Panc1 (cell line): ENCODE data around the gene TTLL4. TPM values are rescaled to one million over a fixed set of nuclear protein-coding genes. Genes with fewer than 3 reads are reported as not detected.

Experiments used
- ATAC-seq: fragments of 200-7000 bp; cut with Tn5 transposase; 2 replicates; pipeline ENCODE4 v1.9.1; 2020; ENCODE audit warnings: mild to moderate bottlenecking, moderate library complexity
- BruUV-seq: library from RNA; stranded (reverse); fragments of 400-500 nt; replicated peaks from 2 replicates; lab custom pipeline; 2021; lab: Mats Ljungman, UMichigan
- CTCF ChIA-PET: fragments of 300-600 bp; sonication (Branson Sonifier 250); formaldehyde crosslinking; loops from one replicate; lab custom pipeline; 2022; ENCODE audit warnings: antibody characterized with exemption; lab: Charles Lee
- POLR2A ChIA-PET: fragments of 300-600 bp; sonication (Branson Sonifier 250); formaldehyde crosslinking; loops from one replicate; lab custom pipeline; 2022; ENCODE audit warnings: antibody characterized with exemption; lab: Charles Lee
- DNase-seq: peaks from one replicate; pipeline ENCODE4 v3.0.0-alpha.2; 2010; ENCODE audit warnings: low read depth, low spot score
- H3K27ac ChIP-seq: 2 replicates; pipeline ENCODE4 v1.5.1; 2011; ENCODE audit warnings: mild to moderate bottlenecking, low read length, inconsistent platforms
- H3K27me3 ChIP-seq: fragments of 200-500 bp; sonication (Bioruptor generic); 2 replicates; pipeline ENCODE4 v1.6.0; 2014; ENCODE audit warnings: low read length, inconsistent platforms; ENCODE audit not compliant: control insufficient read depth, insufficient read depth
- H3K36me3 ChIP-seq: fragments of 200-500 bp; sonication (Bioruptor generic); 2 replicates; pipeline ENCODE4 v1.5.1; 2014; ENCODE audit warnings: inconsistent platforms, mild to moderate bottlenecking, low read length, moderate library complexity; ENCODE audit not compliant: control insufficient read depth, insufficient read depth
- H3K4me1 ChIP-seq: 2 replicates; pipeline ENCODE4 v1.5.1; 2011; ENCODE audit warnings: inconsistent platforms, mild to moderate bottlenecking, low read length, moderate library complexity; ENCODE audit not compliant: control insufficient read depth, insufficient read depth
- H3K4me3 ChIP-seq, 2 experiments: 2 replicates each; pipeline ENCODE4 v1.5.1; 2011 to 2012; ENCODE audit warnings: low read depth in 2 of 2, low read length in 2 of 2, mild to moderate bottlenecking in 2 of 2, inconsistent platforms in 1 of 2, moderate library complexity in 1 of 2
- H3K9me3 ChIP-seq: fragments of 200-500 bp; sonication (Bioruptor generic); 2 replicates; pipeline ENCODE4 v1.5.1; 2014; ENCODE audit warnings: low read depth, mild to moderate bottlenecking, inconsistent platforms, low read length, moderate library complexity; ENCODE audit not compliant: control insufficient read depth, insufficient read depth
- POLR2AphosphoS5 ChIP-seq: IDR thresholded peaks from 2 replicates; pipeline ENCODE4 v1.6.1; 2012; ENCODE audit warnings: mild to moderate bottlenecking, low read depth, low read length, moderate library complexity
- SIN3A ChIP-seq: IDR thresholded peaks from 2 replicates; pipeline ENCODE4 v1.6.1; 2012; ENCODE audit warnings: low read depth, mild to moderate bottlenecking, low read length, moderate library complexity, borderline replicate concordance; ENCODE audit not compliant: insufficient read depth
- TCF7L2 ChIP-seq: IDR thresholded peaks from 2 replicates; pipeline ENCODE4 v1.6.1; 2011; ENCODE audit warnings: mild to moderate bottlenecking, low read depth, low read length, inconsistent platforms
- in situ Hi-C: cut with HindIII; loops from 2 replicates; pipeline ENCODE4 v1.10.0; 2016; ENCODE audit warnings: low sequenced_read_pairs, low pct_unique_long_range_greater_than_20kb
- intact Hi-C: fragments of 100-400 bp; cut with micrococcal nuclease; formaldehyde crosslinking; loops from one replicate; pipeline ENCODE4 v1.10.0; 2022; ENCODE audit not compliant: unreplicated experiment
- total RNA-seq: library from RNA; stranded (reverse); gene quantifications from one replicate; pipeline ENCODE4 v1.2.1, GENCODE V29; 2021; ENCODE audit not compliant: unreplicated experiment
- TF ChIP-seq, protein P1 (sequence below): fragments of 450-650 bp; IDR thresholded peaks from 2 replicates; pipeline ENCODE4 v1.5.1; 2017; ENCODE audit warnings: mild to moderate bottlenecking
- TF ChIP-seq, protein P2 (sequence below), 2 experiments: IDR thresholded peaks; 2 replicates each; pipeline ENCODE4 v1.6.1; 2011 to 2012; ENCODE audit warnings: low read depth in 2 of 2, control low read depth in 1 of 2, low read length in 1 of 2, mild to moderate bottlenecking in 1 of 2, moderate library complexity in 1 of 2; ENCODE audit not compliant: insufficient read depth in 1 of 2

TTLL4 gene
- total RNA-seq, 1 experiment from 2014 or later = 45.6 TPM

DNA sequence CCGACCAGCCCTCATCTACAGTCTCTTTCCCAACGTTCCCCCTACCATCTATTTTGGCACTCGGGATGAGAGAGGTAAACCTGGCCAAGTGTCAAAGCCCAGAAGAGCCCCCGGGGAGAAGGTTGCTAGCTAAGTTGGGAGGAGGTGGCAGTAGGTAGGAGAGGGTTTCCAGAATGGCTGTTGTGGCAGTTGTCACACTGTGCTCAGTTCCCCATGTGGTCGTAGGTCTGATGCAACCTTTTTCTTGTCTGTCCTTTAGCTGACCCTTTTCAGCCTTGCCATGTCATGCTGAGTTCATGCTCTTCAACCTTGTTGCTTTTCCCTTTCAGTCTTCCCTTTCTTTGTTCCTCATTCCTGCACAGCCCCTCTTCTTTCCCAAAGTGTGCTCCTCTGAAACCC, 34.5 kb downstream of the TTLL4 start:
- CTCF ChIA-PET = no interaction called here
- POLR2A ChIA-PET = no interaction called here

GRCh38 chr2:218745559-218746469, 35.2 kb downstream of the TTLL4 start:
- no peaks in the 10 kb centered on the region for H3K9me3 ChIP-seq
- peak overlapping the region; percentile 10; the same call in 1 of the 2 replicates for H3K27ac ChIP-seq
- H3K36me3 ChIP-seq = peaks cover 5% of the 10 kb centered on the region
- H3K4me1 ChIP-seq = no peaks in the 10 kb centered on the region
- no peak for TF ChIP-seq SIN3A
- H3K4me3 ChIP-seq = no peak overlapping the region
- intact Hi-C loops = no loop called here
- H3K27me3 ChIP-seq = no peaks in the 10 kb centered on the region
- DNase-seq (no peak), ATAC-seq (peak; percentile 84)
- in situ Hi-C loops = no loop called here
- ChIA-PET CTCF (no interaction called here), POLR2A (interaction anchor here (0.6 kb wide), 1 partner anchor 38 kb away, joined by 8 read pairs; no protein-coding TSS in a partner anchor)
- no TSS peak for BruUV-seq

More for the DNA sequence above, 34.5 kb downstream of the TTLL4 start:
- no peak overlapping the region for H3K4me3 ChIP-seq
- no TSS peak for BruUV-seq
- intact Hi-C loops (no loop called here), in situ Hi-C loops (no loop called here)
- no peaks in the 10 kb centered on the region for H3K4me1 ChIP-seq
- TF ChIP-seq TCF7L2 = no peak
- TF ChIP-seq, protein P1, sequence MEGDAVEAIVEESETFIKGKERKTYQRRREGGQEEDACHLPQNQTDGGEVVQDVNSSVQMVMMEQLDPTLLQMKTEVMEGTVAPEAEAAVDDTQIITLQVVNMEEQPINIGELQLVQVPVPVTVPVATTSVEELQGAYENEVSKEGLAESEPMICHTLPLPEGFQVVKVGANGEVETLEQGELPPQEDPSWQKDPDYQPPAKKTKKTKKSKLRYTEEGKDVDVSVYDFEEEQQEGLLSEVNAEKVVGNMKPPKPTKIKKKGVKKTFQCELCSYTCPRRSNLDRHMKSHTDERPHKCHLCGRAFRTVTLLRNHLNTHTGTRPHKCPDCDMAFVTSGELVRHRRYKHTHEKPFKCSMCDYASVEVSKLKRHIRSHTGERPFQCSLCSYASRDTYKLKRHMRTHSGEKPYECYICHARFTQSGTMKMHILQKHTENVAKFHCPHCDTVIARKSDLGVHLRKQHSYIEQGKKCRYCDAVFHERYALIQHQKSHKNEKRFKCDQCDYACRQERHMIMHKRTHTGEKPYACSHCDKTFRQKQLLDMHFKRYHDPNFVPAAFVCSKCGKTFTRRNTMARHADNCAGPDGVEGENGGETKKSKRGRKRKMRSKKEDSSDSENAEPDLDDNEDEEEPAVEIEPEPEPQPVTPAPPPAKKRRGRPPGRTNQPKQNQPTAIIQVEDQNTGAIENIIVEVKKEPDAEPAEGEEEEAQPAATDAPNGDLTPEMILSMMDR = no peak
- TF ChIP-seq SIN3A = no peak
- TF ChIP-seq, protein P2, sequence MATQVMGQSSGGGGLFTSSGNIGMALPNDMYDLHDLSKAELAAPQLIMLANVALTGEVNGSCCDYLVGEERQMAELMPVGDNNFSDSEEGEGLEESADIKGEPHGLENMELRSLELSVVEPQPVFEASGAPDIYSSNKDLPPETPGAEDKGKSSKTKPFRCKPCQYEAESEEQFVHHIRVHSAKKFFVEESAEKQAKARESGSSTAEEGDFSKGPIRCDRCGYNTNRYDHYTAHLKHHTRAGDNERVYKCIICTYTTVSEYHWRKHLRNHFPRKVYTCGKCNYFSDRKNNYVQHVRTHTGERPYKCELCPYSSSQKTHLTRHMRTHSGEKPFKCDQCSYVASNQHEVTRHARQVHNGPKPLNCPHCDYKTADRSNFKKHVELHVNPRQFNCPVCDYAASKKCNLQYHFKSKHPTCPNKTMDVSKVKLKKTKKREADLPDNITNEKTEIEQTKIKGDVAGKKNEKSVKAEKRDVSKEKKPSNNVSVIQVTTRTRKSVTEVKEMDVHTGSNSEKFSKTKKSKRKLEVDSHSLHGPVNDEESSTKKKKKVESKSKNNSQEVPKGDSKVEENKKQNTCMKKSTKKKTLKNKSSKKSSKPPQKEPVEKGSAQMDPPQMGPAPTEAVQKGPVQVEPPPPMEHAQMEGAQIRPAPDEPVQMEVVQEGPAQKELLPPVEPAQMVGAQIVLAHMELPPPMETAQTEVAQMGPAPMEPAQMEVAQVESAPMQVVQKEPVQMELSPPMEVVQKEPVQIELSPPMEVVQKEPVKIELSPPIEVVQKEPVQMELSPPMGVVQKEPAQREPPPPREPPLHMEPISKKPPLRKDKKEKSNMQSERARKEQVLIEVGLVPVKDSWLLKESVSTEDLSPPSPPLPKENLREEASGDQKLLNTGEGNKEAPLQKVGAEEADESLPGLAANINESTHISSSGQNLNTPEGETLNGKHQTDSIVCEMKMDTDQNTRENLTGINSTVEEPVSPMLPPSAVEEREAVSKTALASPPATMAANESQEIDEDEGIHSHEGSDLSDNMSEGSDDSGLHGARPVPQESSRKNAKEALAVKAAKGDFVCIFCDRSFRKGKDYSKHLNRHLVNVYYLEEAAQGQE (IDR thresholded peaks at IDR 0.05; ENCODE audit: insufficient read depth in 1 of 2, low read depth in 2 of 2, low read length in 1 of 2) = no peak
- TF ChIP-seq POLR2AphosphoS5 = no peak
- no peak for DNase-seq
- no peak for ATAC-seq
- no peaks in the 10 kb centered on the region for H3K9me3 ChIP-seq
- H3K36me3 ChIP-seq = no peaks in the 10 kb centered on the region; the same call in 1 of the 2 replicates
- no peaks in the 10 kb centered on the region for H3K27me3 ChIP-seq
- H3K27ac ChIP-seq = peak overlapping the region; percentile 1; the same call in 1 of the 2 replicates

GRCh38 chr2:218746470-218746795, 35.8 kb downstream of the TTLL4 start:
- intact Hi-C loops = no loop called here
- H3K27ac ChIP-seq = 0 out of 2 replicates have a peak overlapping the region, but pooled peaks have one; percentile 10
- no peak for ATAC-seq
- TF ChIP-seq TCF7L2 = no peak
- TF ChIP-seq SIN3A = no peak
- TF ChIP-seq, protein P1 = no peak
- no peaks in the 10 kb centered on the region for H3K9me3 ChIP-seq
- H3K36me3 ChIP-seq = peaks cover 6% of the 10 kb centered on the region
- H3K27me3 ChIP-seq = no peaks in the 10 kb centered on the region
- DNase-seq = no peak
- ChIA-PET POLR2A (no interaction called here), CTCF (no interaction called here)
- no peaks in the 10 kb centered on the region for H3K4me1 ChIP-seq
- no TSS peak for BruUV-seq
- in situ Hi-C loops = no loop called here
- no peak overlapping the region for H3K4me3 ChIP-seq
